Stimulated activated CD8-positive, alpha-beta memory T cell treated with anti-CD3 and anti-CD28 coated beads, Interleukin-12 subunit alpha, Interleukin-12 subunit beta, amount 100 ng/mL, for 4 hours (primary cell): ENCODE results near the gene LENEP.
A peak's percentile ranks its signal among the peaks of the same experiment; 100 is the strongest.
"Not testable (repeated sequence)": the region's sequence is repeated elsewhere in the genome, so short reads cannot be mapped to it uniquely, and the experiment has no call there.

Experiments used
- DNase-seq: peaks from one replicate; pipeline ENCODE4 v3.0.0-alpha.2; 2020; ENCODE audit warnings: low read depth

LENEP gene

DNA sequence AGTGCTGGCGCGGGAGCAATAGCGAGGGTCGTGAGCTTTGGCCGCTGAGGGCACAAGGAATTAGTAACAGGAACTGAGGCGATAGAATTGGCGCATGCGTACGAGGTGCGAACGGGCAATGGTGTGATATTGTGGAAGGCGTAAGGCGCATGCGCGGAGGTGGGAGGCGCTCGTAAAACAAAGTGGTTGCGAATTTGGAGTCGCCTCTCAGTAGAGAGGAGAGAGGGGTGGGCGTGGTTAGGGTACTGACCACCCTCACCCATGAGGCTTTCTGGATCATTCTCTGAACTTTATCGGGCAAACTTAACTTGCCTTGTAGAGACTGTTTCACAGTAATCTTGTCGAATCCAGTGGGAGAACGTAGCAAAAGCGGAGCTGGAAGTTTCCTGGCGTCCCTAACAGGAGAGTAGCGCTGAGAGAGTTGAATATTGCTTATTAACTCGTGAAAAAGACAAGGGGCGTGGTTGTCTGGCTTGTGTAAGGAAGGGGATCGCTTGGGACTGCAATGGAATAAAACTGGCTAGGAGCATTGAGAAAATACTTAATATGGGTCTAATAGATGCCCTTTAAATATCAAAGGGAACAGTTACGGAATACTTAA is 18.5 kb upstream of the LENEP start:
- peak; percentile 91 for DNase-seq

DNA sequence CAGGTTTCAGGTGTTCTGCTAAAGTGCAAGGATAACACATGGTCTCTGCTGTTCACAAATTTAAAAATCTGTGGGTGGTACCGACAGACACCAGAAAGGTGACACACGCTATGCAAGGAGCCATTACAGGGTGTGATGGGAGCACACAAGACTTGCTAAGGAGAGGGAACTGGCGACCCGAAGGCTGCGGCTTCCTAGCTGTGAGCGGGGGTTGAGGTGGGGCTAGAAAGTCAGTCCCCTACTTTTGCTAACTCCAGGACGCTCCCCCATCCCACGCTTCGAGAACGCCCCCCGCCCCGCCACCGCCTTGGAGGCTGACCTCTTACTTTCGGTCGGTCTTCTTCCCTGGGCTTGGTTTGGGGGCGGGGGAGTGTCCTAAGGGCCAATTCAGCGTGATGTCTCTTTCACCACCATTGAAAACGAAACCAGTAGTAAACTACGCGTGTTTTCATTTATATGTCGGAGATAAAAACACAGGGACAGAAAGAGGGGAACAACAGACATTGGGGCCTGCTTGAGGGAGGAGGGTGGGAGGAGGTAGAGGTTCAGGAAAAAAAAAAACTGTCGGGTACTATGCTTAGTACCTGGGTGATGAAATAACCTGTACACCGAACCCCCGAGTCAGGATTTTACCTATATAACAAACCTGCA is 17.9 kb upstream of the LENEP start:
- peak; percentile 35 for DNase-seq

DNA sequence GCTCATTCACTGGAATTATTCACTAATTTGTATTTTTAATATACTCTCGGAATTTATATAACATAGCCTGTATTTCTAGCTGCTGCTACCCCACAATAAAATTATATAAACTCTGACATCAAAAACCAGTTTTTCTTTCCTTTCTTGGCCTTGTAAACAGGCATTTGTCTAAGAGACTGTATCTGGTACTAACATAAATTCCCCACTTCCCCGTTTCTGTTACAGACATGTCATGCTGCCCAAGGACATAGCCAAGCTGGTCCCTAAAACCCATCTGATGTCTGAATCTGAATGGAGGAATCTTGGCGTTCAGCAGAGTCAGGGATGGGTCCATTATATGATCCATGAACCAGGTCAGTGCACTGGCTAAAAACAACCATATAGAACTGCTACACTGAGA is 15.6 kb upstream of the LENEP start:
- DNase-seq: not testable (repeated sequence)

DNA sequence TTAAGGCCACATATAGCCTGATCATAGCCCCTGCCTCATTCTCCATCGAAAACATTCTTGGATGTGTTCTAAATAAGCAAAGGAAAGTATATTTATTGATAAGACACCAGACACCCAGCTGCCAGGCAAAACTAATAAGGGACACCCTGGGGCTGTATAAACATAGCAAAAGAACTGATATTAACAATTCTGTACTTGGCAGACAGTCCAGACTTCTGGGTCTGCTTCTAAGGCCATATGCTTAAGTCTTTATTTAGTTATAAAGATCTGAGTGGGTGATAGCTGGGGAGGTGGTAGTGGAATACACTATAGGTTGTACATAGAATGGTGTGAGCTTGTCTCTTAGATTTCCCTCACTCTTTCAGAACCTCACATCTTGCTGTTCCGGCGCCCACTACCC is 15.0 kb upstream of the LENEP start:
- DNase-seq: no peak

DNA sequence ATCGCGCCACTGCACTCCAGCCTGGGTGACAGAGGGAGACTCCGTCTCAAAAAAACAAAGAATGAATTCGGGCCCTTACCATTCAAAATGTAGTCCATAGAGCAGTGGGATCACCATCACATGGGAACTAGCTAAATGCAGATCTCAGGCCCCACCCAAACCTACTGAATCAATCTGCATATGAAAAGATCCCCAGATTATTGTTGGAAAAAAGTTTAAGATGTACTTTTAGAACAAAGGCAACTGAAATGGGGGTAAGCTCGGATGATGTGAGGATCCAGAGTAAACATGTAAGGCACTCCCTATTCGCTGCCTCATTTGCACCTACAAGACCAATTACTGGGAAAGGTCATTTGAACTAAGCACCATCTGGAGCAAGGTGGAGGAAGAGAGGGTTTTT is 11.0 kb upstream of the LENEP start:
- DNase-seq: no peak

GRCh38 chr1:154982897-154983648 is 10.3 kb upstream of the LENEP start, which contains the start of gene FLAD1:
Gene FLAD1, plus strand, starts transcription at chr1:154983344. Its CDS starts 351 bp downstream, at chr1:154983695.
- DNase-seq: peak; percentile 89

DNA sequence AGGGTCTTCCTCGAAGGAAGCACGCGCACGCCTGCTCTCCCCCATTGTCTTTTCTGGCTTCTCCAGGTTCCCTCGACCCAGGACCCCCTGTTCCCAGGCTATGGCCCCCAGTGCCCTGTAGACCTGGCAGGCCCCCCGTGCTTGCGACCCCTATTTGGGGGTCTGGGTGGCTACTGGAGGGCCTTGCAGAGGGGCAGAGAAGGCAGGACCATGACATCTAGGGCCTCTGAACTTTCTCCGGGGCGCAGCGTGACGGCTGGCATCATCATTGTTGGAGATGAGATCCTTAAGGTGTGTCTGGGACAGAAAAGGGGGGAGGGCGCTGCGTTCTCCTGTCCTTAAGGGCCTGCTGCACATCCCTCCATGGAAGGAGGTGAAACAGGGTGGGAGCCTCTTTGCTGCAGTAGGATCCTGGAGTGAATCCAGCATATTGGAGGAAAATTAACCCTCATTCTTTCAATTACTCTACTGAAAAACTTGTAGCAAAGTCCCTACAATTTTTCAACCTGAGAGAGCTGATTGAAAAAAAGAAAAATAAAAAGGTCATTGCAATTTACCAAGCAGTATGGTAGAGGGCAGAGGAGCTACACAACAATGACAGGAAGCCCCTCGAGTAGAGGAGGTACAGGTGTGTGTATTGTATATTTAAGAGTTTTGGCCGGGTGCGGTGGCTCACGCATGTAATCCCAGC is 9.5 kb upstream of the LENEP start:
- DNase-seq: no peak

- DNase-seq: not testable (repeated sequence)
Observed at GRCh38 chr1:154986736-154987135, 6.7 kb upstream of the LENEP start.

DNA sequence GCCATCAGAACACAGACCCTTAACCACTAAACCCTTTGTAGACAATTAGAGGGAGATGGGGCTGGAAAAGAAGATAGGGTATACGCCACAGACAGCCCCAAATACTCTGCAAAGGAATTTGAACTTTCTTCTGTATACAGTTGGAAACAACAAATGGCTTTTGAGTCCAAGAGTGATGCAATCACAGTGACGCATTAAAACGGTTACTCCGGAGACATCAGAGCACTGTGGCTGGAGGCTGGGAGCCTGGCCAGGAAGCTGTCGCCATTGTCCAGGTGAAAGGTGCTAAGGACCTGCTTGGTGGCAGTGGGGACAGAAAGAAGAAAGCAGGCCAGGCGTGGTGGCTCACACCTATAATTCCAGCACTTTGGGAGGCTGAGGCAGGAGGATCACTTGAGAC is 6.1 kb upstream of the LENEP start:
- DNase-seq: no peak

- no peak for DNase-seq
Observed at GRCh38 chr1:154988058-154988954, 5.1 kb upstream of the LENEP start.

GRCh38 chr1:154989195-154989860 is 4.1 kb upstream of the LENEP start:
- DNase-seq: no peak

DNA sequence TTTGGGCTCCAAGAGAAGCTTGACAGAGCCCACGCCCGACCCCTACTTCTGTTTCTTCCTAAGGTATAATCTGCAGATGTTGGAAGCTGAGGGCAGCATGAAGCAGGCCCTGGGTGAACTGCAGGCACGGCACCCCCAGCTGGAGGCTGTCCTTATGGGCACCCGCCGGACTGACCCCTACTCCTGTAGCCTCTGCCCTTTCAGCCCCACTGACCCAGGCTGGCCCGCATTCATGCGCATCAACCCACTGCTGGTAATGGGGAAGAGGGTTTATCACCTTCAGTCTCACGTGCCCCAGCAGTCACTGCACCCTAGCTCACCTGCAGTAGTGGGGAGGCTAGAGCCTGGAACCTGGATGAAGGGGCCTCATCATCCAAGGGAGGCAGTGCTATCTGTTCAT is 3.1 kb upstream of the LENEP start:
- no peak for DNase-seq

DNA sequence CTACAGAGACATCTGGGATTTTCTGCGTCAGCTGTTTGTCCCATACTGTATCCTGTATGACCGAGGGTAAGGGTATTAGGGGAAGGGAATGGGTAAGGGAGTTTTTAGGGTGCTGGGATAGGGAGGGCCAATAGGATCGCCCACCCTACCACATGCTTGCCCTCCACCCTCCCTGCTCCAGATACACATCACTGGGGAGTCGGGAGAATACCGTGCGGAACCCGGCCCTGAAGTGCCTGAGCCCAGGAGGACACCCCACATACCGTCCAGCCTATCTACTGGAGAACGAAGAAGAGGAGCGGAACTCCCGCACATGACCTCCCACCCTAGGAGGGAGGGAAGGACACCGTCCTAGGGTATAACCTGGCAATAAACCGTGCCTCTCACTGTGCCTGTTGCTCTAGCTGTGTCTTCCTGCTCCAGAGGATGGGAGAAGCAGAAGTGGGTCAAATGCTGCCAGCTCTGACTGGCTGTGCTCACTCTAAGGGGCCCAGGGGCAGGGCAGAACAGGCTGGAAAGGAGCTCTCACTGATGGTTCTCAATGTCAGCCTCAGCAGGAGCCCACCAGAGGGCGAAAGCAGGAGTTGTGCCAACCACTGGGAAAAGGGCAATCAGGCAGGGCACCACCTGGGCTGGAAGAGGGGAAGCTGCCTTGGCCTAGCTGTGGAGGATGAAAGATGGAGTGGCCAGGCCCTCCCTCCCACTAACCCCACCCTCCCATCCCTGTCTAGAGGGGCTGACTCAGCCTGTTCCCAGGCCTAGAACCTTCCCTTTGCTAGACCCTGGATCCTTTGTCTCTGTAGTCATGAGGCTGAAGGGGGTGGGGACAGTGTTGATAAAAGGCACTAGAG is 440 bp upstream of the LENEP start:
- DNase-seq: no peak

DNA sequence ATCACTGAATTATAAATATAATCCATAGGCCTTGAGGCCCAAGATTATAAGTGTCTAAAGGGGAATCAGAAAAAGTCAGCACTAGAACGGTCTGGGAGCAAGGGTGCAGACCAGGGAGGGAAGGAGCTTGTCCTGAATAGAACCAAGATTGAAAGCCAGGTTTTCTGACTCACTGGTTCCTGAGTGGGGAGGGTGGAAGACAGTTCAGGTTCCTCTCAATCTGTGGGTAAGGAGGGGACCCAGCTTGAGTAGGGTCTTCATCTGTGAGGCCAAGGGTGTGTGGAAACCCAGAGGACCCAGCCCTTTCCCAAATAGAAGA is 842 bp downstream of the LENEP start:
- DNase-seq: no peak

DNA sequence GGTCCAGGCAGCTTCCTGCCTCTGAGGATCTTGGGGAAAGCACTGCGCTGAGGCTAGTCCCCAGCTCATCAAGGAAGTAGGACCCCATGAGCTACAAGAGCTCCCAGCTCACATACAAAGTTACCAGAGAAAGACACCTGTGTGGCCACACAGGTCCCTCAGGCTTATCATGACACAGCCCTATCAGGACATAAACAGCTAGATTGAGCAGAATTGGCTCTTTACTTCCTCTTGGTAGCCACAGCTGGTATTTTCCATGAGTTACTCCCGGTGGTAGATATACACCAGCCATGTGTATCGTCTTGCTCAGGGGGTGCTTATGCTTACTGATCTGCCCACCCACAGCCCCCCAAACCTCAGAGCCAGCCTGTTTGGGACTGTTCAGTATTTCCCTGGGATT is 1.2 kb downstream of the LENEP start:
- no peak for DNase-seq

GRCh38 chr1:154995301-154995983 is 2.1 kb downstream of the LENEP start:
- DNase-seq: not testable (repeated sequence)

- no peak for DNase-seq
Observed at GRCh38 chr1:154996966-154997701, 3.7 kb downstream of the LENEP start.

DNA sequence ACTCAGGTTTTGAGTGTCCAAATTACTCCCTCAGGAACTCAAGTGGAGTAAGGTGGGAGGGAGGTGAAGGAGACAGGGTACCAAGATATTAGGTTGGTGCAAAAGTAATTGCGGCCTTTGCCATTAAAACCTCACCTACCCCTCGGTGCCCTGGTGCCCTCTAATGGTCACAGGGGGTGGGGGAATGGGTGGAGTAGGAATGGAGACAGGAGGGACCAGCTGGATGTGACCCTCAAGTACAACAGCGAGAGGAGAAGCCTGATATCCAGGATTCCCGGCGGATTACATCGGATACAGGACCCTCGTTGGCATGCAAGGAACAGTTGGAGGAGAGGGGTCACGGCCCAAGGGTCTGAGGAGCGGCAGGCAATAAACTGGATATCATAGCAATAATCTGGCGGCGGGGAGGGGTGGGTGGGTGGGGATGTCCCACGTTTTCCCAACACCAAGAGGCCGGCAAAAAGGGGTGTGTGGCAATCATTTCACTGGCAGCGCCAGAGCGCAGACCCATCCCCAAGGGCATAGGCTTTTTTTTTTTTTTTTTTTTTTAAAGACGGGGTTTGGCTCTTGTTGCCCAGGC is 4.9 kb downstream of the LENEP start:
- DNase-seq: no peak
